Lower leg skin (tissue), 4 donors: ENCODE results near the gene DISC1. TPM values are rescaled to one million over a fixed set of nuclear protein-coding genes. Genes with fewer than 3 reads are reported as not detected.

Experiments used
- DNase-seq, 2 donors: peaks; one replicate each; pipeline ENCODE4 v3.0.0-alpha.2; 2019; ENCODE audit warnings: low spot score in 2 of 2
- H3K4me3 ChIP-seq: fragments of 200-600 bp; sonication (generic); 2 replicates; pipeline ENCODE4 v1.5.1; 2017; ENCODE audit warnings: mild to moderate bottlenecking, low read depth; ENCODE audit not compliant: poor library complexity, severe bottlenecking
- CTCF ChIP-seq, 3 donors: fragments of 450-650 bp; IDR thresholded peaks; one replicate each; pipeline ENCODE4 v1.5.1; 2016; ENCODE audit warnings: antibody characterized with exemption in 3 of 3, mild to moderate bottlenecking in 3 of 3, moderate library complexity in 2 of 3
- POLR2A ChIP-seq, 2 donors: fragments of 450-650 bp; IDR thresholded peaks; one replicate each; pipeline ENCODE4 v1.6.1; 2016 to 2017; ENCODE audit warnings: antibody characterized with exemption in 2 of 2, mild to moderate bottlenecking in 1 of 2, moderate library complexity in 1 of 2
- WGBS, 2 donors: methylation state at CpG; one replicate each; pipeline ENCODE4 v1.1.5; 2018; 5-methylcytosine and 5-hydroxymethylcytosine counted together
- intact Hi-C: fragments of 100-400 bp; cut with DNase I; formaldehyde crosslinking; loops from one replicate; pipeline ENCODE4 v1.15.0; 2023; ENCODE audit warnings: low total_unique reads
- total RNA-seq, 4 donors: library from RNA; depleted of rRNA; stranded (reverse); fragments of >200 nt; gene quantifications; one replicate each; pipeline ENCODE4 v1.1.0, GENCODE V29; 2016

The DISC1 gene
- total RNA-seq, 4 donors from 2014 or later, result 1.6 to 7.4 (median 3.5) TPM

- WGBS, 2 donors, result 81 to 88% methylated on average over 1 of the region's 1 CpG
- TF ChIP-seq CTCF (IDR thresholded peaks at IDR 0.05) (no peak), POLR2A (IDR thresholded peaks at IDR 0.05) (no peak)
- DNase-seq, result no peak
Measured at GRCh38 chr1:231926340-231926739, 299.8 kb downstream of the DISC1 start.

DNA sequence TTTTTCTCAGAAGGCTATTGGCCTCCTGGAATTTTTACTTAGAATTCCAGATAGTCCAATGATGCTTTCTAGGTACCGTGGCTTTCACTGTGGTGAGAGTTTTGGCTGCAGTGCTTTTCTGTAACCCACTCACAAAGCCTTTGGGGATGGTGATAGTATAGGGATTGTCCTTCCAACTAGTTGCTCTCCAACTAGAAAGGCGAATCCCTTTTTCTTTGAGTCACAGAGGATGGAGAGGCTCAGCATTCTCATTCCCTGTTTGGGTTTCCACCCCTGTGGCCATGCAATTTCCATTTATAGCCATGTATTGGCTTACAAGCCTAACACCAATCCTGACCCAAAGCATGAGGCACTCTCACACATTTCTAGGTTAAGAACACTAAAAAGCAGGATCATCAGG, 300.3 kb downstream of the DISC1 start:
- WGBS, 2 donors, result 92 to 95% methylated on average over 2 of the region's 2 CpGs
- no peak for DNase-seq
- no peak overlapping the region for H3K4me3 ChIP-seq
- no peak for TF ChIP-seq CTCF (IDR thresholded peaks at IDR 0.05)
- no peak for TF ChIP-seq POLR2A (IDR thresholded peaks at IDR 0.05)
- intact Hi-C loops, result no loop called here

More at GRCh38 chr1:231926340-231926739, 299.8 kb downstream of the DISC1 start:
- intact Hi-C loops, result no loop called here
- H3K4me3 ChIP-seq, result no peak overlapping the region

- no peak for TF ChIP-seq CTCF (IDR thresholded peaks at IDR 0.05)
- TF ChIP-seq POLR2A (IDR thresholded peaks at IDR 0.05), result no peak
- 83 to 94% methylated on average over 7 of the region's 7 CpGs for WGBS, 2 donors
- DNase-seq, result no peak
- no peak overlapping the region for H3K4me3 ChIP-seq
- intact Hi-C loops, result no loop called here
Measured at GRCh38 chr1:231927431-231927830, 300.8 kb downstream of the DISC1 start.

GRCh38 chr1:231929311-231929710, 302.7 kb downstream of the DISC1 start:
- DNase-seq, result no peak
- intact Hi-C loops, result no loop called here
- H3K4me3 ChIP-seq, result no peak overlapping the region
- TF ChIP-seq POLR2A (IDR thresholded peaks at IDR 0.05), result no peak
- TF ChIP-seq CTCF (IDR thresholded peaks at IDR 0.05), result no peak
- 23 to 29% methylated on average over 8 of the region's 8 CpGs for WGBS, 2 donors

DNA sequence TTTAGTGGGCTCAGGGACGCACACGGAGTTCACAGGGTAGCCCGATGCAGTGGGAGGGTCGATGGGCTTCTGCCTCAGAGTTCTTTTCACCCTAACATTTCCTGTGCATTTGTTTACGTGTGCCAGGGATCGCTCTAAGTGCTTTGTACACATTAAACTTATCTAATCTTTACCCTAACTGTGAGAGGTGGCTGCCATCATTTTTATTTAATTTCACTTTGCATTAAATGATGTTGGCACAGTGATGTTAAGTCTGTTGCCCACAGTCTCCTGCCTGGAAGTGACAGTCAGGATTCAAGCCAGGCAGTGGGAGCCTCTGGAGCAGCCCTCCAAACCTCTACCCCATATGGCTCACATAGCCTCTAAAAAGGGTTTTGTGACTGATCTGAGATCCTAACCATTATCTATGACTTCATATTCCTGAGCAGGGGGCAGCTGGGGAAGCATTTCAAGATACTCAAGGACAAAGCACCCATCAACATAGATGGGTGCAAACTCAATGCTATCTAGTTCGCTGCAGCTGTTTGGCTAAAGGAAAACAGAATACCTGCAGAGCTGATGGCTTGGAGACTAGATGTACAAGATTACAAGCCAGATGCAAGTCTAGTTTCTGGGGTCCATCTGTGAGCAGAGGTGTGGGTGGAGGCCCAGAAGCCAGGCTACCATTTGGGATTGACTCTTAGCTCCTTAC, 303.8 kb downstream of the DISC1 start:
- intact Hi-C loops, result no loop called here
- DNase-seq, result no peak
- TF ChIP-seq CTCF (IDR thresholded peaks at IDR 0.05) (no peak), POLR2A (IDR thresholded peaks at IDR 0.05) (no peak)
- 78 to 82% methylated on average over 7 of the region's 7 CpGs for WGBS, 2 donors
- no peak overlapping the region for H3K4me3 ChIP-seq

DNA sequence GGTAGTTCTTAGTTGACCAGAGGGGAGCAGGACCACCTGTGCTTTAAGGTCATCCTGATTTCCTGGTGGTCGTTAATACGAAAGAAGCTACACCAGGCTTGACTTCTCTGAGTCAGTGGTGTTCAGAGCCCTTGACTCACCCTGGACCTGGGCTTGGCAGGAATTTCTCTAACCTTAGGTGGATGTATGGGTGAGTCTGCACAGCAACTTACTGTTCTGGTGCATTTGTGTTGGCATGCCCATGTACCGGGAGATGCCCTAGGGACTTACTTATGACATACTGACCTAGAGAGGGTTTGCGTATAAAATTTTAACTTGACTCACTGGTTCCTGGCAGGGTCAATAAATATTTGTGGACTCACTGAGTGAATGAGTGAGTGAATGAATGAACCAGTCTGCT, 304.6 kb downstream of the DISC1 start:
- WGBS, 2 donors, result 68 to 74% methylated on average over 4 of the region's 4 CpGs
- no peak for TF ChIP-seq POLR2A (IDR thresholded peaks at IDR 0.05)
- no peak for TF ChIP-seq CTCF (IDR thresholded peaks at IDR 0.05)
- no peak for DNase-seq
- intact Hi-C loops, result no loop called here
- no peak overlapping the region for H3K4me3 ChIP-seq
